Measurements from ENCODE around the gene MRPL28.
"Not testable (repeated sequence)": the region's sequence is repeated elsewhere in the genome, so short reads cannot be mapped to it uniquely, and the experiment has no call there.

MRPL28 gene

DNA sequence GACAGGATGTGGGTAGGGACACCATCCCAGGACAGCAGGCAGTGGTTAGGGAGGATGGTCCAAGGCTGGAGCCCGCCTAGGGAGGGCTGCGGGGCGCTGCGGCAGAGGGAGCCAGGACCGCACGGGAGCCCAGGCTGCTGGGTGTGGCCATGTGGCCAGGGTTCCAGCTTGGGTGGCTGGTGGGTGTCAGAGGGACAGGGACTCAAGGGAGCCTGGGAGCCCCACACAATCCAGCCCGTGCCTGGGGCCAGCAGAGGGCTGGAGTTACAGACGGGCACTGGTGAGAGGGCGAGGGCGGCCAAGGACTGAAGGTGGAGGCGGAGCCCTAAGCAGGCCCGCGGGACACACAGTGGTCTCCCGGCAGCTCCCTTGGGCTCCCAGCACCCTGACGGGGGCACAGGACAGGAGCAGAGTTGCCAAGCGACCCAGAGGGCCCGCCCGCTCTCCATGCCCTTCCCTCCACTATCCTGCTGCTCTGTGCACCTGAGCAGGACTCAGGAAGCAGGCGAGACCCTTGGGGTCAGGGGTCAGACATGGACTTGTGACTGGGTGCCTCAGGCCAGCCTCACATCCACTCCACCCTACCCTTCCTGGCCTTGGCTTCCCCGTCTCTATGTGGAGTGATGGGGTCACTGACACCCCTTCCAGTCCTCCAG is 7.1 kb downstream of the MRPL28 start:
- H3K4me3 Mint-ChIP-seq = no peak overlapping the region
- H3K27ac Mint-ChIP-seq = no peak overlapping the region
- H3K36me3 Mint-ChIP-seq (ENCODE audit: low read depth) = peaks cover 20% of the 10 kb centered on the region
- intact Hi-C loops (cut with micrococcal nuclease) = loop anchor here (2.0 kb wide), 1 partner anchor 244 kb away; no protein-coding TSS in a partner anchor
- peaks cover 23% of the 10 kb centered on the region for H3K27me3 Mint-ChIP-seq
- H3K9me3 Mint-ChIP-seq = no peaks in the 10 kb centered on the region
- peaks cover 16% of the 10 kb centered on the region for H3K4me1 Mint-ChIP-seq (ENCODE audit: low read depth)

GRCh38 chr16:362702-362999 is 7.7 kb downstream of the MRPL28 start:
- H3K9me3 Mint-ChIP-seq, H3K4me3 Mint-ChIP-seq, H3K27ac Mint-ChIP-seq: not testable (repeated sequence)
- intact Hi-C loops (cut with micrococcal nuclease) = loop anchor here (2.0 kb wide), 1 partner anchor 244 kb away; no protein-coding TSS in a partner anchor
- H3K27me3 Mint-ChIP-seq = peaks cover 23% of the 10 kb centered on the region
- peaks cover 16% of the 10 kb centered on the region for H3K4me1 Mint-ChIP-seq (ENCODE audit: low read depth)
- peaks cover 14% of the 10 kb centered on the region for H3K36me3 Mint-ChIP-seq (ENCODE audit: low read depth)

GRCh38 chr16:361872-362701 is 8.3 kb downstream of the MRPL28 start:
- intact Hi-C loops (cut with micrococcal nuclease) = loop anchor here (2.0 kb wide), 1 partner anchor 243 kb away; no protein-coding TSS in a partner anchor
- Mint-ChIP-seq H3K27me3 (peaks cover 23% of the 10 kb centered on the region), H3K4me1 (ENCODE audit: low read depth) (peaks cover 16% of the 10 kb centered on the region), H3K9me3 (no peaks in the 10 kb centered on the region), H3K4me3 (no peak overlapping the region), H3K36me3 (ENCODE audit: low read depth) (peaks cover 9% of the 10 kb centered on the region), H3K27ac (no peak overlapping the region)

- Mint-ChIP-seq H3K36me3 (ENCODE audit: low read depth) (peaks cover 2% of the 10 kb centered on the region), H3K27me3 (peaks cover 23% of the 10 kb centered on the region), H3K4me3 (no peak overlapping the region), H3K27ac (no peak overlapping the region), H3K9me3 (no peaks in the 10 kb centered on the region), H3K4me1 (ENCODE audit: low read depth) (peaks cover 16% of the 10 kb centered on the region)
- intact Hi-C loops (cut with micrococcal nuclease) = no loop called here
Observed at GRCh38 chr16:361341-361871, 8.9 kb downstream of the MRPL28 start.

- H3K9me3 Mint-ChIP-seq = no peaks in the 10 kb centered on the region
- peaks cover 16% of the 10 kb centered on the region for H3K4me1 Mint-ChIP-seq (ENCODE audit: low read depth)
- H3K4me3 Mint-ChIP-seq = no peak overlapping the region
- intact Hi-C loops (cut with micrococcal nuclease) = no loop called here
- H3K36me3 Mint-ChIP-seq (ENCODE audit: low read depth) = no peaks in the 10 kb centered on the region
- H3K27me3 Mint-ChIP-seq = peaks cover 23% of the 10 kb centered on the region
- H3K27ac Mint-ChIP-seq = no peak overlapping the region
Observed at GRCh38 chr16:360698-361336, 9.5 kb downstream of the MRPL28 start.

DNA sequence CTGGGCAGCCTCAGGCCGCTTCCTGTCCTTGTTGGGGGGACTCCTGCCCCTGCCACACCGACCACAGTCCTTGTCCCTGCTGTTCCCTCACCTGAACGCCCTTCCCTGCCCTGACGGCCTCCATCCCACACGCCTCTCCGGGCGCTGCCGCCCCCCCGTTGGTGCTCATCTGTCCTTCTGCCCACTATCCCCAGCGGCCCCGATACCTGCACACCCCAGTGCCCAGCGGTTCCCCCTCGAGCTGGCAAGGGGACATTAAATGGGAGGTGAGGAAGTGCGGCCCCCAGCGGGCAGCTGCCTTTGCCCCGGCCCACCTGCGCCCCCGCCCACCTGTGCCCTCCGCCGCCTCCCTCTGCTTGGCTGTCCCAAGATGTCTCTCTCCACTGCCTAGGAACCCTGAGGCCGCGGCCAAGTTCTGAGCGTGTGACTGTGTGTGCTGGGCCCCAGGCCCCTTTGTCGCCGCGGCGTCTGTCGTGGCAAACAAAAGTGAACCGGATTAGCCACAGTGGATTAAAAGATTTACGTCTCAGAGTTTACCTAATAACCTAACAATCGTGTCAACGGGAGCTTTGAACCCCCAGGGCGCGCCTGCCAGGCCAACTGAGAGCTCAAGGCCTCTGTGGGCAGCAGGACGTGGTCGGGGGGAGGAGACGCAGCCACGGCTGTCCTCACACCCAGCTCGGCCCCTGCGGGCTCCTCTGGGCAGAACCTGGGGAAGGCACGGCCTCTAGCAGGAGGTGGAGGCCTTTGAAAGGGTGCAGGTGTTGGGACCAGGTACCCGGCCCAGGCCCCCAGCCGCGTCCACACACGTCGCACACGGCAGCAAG is 10.3 kb downstream of the MRPL28 start:
- Mint-ChIP-seq H3K4me3 (no peak overlapping the region), H3K27ac (no peak overlapping the region), H3K36me3 (ENCODE audit: low read depth) (no peaks in the 10 kb centered on the region), H3K27me3 (peaks cover 23% of the 10 kb centered on the region), H3K9me3 (no peaks in the 10 kb centered on the region), H3K4me1 (ENCODE audit: low read depth) (peaks cover 16% of the 10 kb centered on the region)
- intact Hi-C loops (cut with micrococcal nuclease) = no loop called here

GRCh38 chr16:359067-359763 is 11.1 kb downstream of the MRPL28 start:
- Mint-ChIP-seq H3K4me3 (no peak overlapping the region), H3K27me3 (peaks cover 19% of the 10 kb centered on the region), H3K36me3 (ENCODE audit: low read depth) (no peaks in the 10 kb centered on the region), H3K4me1 (ENCODE audit: low read depth) (peaks cover 11% of the 10 kb centered on the region), H3K27ac (no peak overlapping the region), H3K9me3 (no peaks in the 10 kb centered on the region)
- intact Hi-C loops (cut with micrococcal nuclease) = no loop called here

- Mint-ChIP-seq H3K4me1 (ENCODE audit: low read depth) (peaks cover 11% of the 10 kb centered on the region), H3K27ac (no peak overlapping the region)
Observed at GRCh38 chr16:356741-357140, 13.6 kb downstream of the MRPL28 start.

GRCh38 chr16:354971-355461 is 15.3 kb downstream of the MRPL28 start:
- no peaks in the 10 kb centered on the region for H3K9me3 Mint-ChIP-seq
- no peak overlapping the region for H3K4me3 Mint-ChIP-seq
- H3K4me1 Mint-ChIP-seq (ENCODE audit: low read depth) = peaks cover 19% of the 10 kb centered on the region
- no peaks in the 10 kb centered on the region for H3K27me3 Mint-ChIP-seq
- intact Hi-C loops (cut with micrococcal nuclease) = loop anchor here (5.0 kb wide), 1 partner anchor 38 kb away; no protein-coding TSS in a partner anchor
- H3K27ac Mint-ChIP-seq = no peak overlapping the region
- peaks cover 8% of the 10 kb centered on the region for H3K36me3 Mint-ChIP-seq (ENCODE audit: low read depth)

More at GRCh38 chr16:356741-357140, 13.6 kb downstream of the MRPL28 start:
- no peaks in the 10 kb centered on the region for H3K9me3 Mint-ChIP-seq
- no peak overlapping the region for H3K4me3 Mint-ChIP-seq
- H3K36me3 Mint-ChIP-seq (ENCODE audit: low read depth) = no peaks in the 10 kb centered on the region
- H3K27me3 Mint-ChIP-seq = peaks cover 1% of the 10 kb centered on the region
- intact Hi-C loops (cut with micrococcal nuclease) = no loop called here

GRCh38 chr16:354291-354881 is 16.0 kb downstream of the MRPL28 start:
- Mint-ChIP-seq H3K27ac (no peak overlapping the region), H3K4me1 (ENCODE audit: low read depth) (peaks cover 22% of the 10 kb centered on the region), H3K27me3 (no peaks in the 10 kb centered on the region), H3K36me3 (ENCODE audit: low read depth) (peaks cover 8% of the 10 kb centered on the region), H3K9me3 (no peaks in the 10 kb centered on the region), H3K4me3 (no peak overlapping the region)
- intact Hi-C loops (cut with micrococcal nuclease) = loop anchor here (5.0 kb wide), 1 partner anchor 37 kb away; no protein-coding TSS in a partner anchor

- Mint-ChIP-seq H3K27ac (peak overlapping the region; percentile 37), H3K4me1 (ENCODE audit: low read depth) (peaks cover 30% of the 10 kb centered on the region), H3K36me3 (ENCODE audit: low read depth) (peaks cover 8% of the 10 kb centered on the region), H3K9me3 (no peaks in the 10 kb centered on the region), H3K27me3 (no peaks in the 10 kb centered on the region), H3K4me3 (peak overlapping the region; percentile 69)
- intact Hi-C loops (cut with micrococcal nuclease) = loop anchor here (5.0 kb wide), 1 partner anchor 36 kb away; no protein-coding TSS in a partner anchor
Observed at GRCh38 chr16:353404-354290, 16.7 kb downstream of the MRPL28 start.

Data from dendritic cell treated with granulocyte-macrophage colony-stimulating factor and Interleukin-4, amounts not matched to agents 40 ng/mL and 50 ng/mL, for 4 days (primary cell).